Gastrocnemius medialis (tissue), 4 donors: ENCODE results near the gene IBTK. TPM values are rescaled to one million over a fixed set of nuclear protein-coding genes. Genes with fewer than 3 reads are reported as not detected.

ENCODE experiments used
- ATAC-seq, 2 donors: fragments of 150-250 bp; one replicate each; pipeline ENCODE4 v1.9.1; 2016
- DNase-seq, 2 donors: peaks; one replicate each; pipeline ENCODE4 v3.0.0-alpha.2; 2019
- H3K27ac ChIP-seq, 4 donors: fragments of 200-600 bp; sonication (generic); 1 replicate in 1 of 4; 2 replicates in 3 of 4; pipeline ENCODE4 v1.5.1; 2016 to 2018; ENCODE audit warnings: mild to moderate bottlenecking in 2 of 4, moderate library complexity in 1 of 4
- H3K27me3 ChIP-seq, 3 donors: fragments of 200-600 bp; sonication (generic) in 2 of 3; 1 replicate in 1 of 3; 2 replicates in 2 of 3; pipeline versions ENCODE4 v1.5.1 to v1.6.0; 2016 to 2019; ENCODE audit warnings: mild to moderate bottlenecking in 1 of 3, moderate library complexity in 1 of 3
- H3K36me3 ChIP-seq, 2 donors: fragments of 200-600 bp; sonication (generic) in 1 of 2; one replicate each; pipeline ENCODE4 v1.5.1; 2017 to 2018
- H3K4me1 ChIP-seq, 2 donors: fragments of 200-600 bp; sonication (generic) in 1 of 2; one replicate each; pipeline ENCODE4 v1.5.1; 2016 to 2017; ENCODE audit warnings: mild to moderate bottlenecking in 2 of 2
- H3K4me3 ChIP-seq, 4 donors: fragments of 200-600 bp; sonication (generic) in 3 of 4; 1 replicate in 1 of 4; 2 replicates in 3 of 4; pipeline ENCODE4 v1.5.1; 2016 to 2019; ENCODE audit warnings: mild to moderate bottlenecking in 2 of 4
- H3K9me3 ChIP-seq, 3 donors: fragments of 200-600 bp; sonication (generic) in 2 of 3; 1 replicate in 1 of 3; 2 replicates in 2 of 3; pipeline ENCODE4 v1.5.1; 2016 to 2019
- POLR2A ChIP-seq, 2 donors: fragments of 450-650 bp; IDR thresholded peaks; one replicate each; pipeline ENCODE4 v1.6.1; 2017; ENCODE audit warnings: antibody characterized with exemption in 2 of 2, mild to moderate bottlenecking in 2 of 2, moderate library complexity in 2 of 2
- in situ Hi-C, 4 donors: fragments of 200-750 bp; cut with MboI; loops; one replicate each; pipeline versions ENCODE4 v1.15.0 to v1.8.0; 2017; ENCODE audit warnings: low sequenced_read_pairs in 4 of 4
- intact Hi-C: fragments of 100-400 bp; cut with DNase I; formaldehyde crosslinking; loops from one replicate; pipeline ENCODE4 v1.15.1; 2023; ENCODE audit warnings: low total_unique reads
- total RNA-seq, 4 donors: library from RNA; depleted of rRNA; stranded (reverse); fragments of >200 nt; gene quantifications; one replicate each; pipeline versions ENCODE4 v1.1.0 to v1.2.3, GENCODE V29; 2016
- TF ChIP-seq, protein P1 (sequence below), 5 experiments: fragments of 450-650 bp in 3 of 5; fragments of 200-600 bp in 2 of 5; sonication (generic) in 2 of 5; IDR thresholded peaks in 4 of 5; conservative IDR thresholded peaks in 1 of 5; 1 replicate in 4 of 5; 2 replicates in 1 of 5; pipeline ENCODE4 v1.5.1; 2016 to 2019; ENCODE audit warnings: antibody characterized with exemption in 5 of 5, mild to moderate bottlenecking in 3 of 5, moderate library complexity in 3 of 5

IBTK gene
- total RNA-seq, 4 donors from 2014 or later = 26.2 to 31.7 (median 29.5) TPM

DNA sequence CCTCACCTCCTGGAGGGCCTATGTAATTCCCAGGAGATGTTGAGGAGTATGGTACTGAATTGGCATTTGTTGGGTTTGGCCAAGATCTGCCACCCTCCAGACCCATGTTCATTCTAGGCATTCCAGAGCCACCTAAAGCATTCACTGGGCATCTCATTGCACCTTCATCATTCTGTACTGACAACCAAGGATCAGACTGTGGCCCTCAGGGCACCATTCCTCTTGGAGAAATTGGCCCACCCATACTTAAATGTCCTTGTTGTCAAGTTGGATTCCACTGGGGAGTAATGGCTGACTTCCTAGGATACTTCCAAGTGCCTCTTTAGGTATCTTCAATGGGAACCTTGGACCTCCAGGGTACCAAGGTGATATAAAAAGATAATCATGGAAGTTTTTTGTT, 16.8 kb upstream of the IBTK start:
- Histone ChIP-seq H3K4me3 (no peak overlapping the region), H3K4me1 (no peaks in the 10 kb centered on the region), H3K27me3 (no peaks in the 10 kb centered on the region), H3K27ac (no peak overlapping the region), H3K36me3 (no peaks in the 10 kb centered on the region), H3K9me3 (no peaks in the 10 kb centered on the region)
- intact Hi-C loops (no loop called here), in situ Hi-C loops (no loop called here)
- TF ChIP-seq, protein P1, sequence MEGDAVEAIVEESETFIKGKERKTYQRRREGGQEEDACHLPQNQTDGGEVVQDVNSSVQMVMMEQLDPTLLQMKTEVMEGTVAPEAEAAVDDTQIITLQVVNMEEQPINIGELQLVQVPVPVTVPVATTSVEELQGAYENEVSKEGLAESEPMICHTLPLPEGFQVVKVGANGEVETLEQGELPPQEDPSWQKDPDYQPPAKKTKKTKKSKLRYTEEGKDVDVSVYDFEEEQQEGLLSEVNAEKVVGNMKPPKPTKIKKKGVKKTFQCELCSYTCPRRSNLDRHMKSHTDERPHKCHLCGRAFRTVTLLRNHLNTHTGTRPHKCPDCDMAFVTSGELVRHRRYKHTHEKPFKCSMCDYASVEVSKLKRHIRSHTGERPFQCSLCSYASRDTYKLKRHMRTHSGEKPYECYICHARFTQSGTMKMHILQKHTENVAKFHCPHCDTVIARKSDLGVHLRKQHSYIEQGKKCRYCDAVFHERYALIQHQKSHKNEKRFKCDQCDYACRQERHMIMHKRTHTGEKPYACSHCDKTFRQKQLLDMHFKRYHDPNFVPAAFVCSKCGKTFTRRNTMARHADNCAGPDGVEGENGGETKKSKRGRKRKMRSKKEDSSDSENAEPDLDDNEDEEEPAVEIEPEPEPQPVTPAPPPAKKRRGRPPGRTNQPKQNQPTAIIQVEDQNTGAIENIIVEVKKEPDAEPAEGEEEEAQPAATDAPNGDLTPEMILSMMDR (IDR thresholded peaks at IDR 0.05 in 4 of 5, conservative IDR thresholded peaks at IDR 0.05 in 1 of 5) = no peak
- no peak for TF ChIP-seq POLR2A (IDR thresholded peaks at IDR 0.05)
- DNase-seq = no peak
- no peak for ATAC-seq

DNA sequence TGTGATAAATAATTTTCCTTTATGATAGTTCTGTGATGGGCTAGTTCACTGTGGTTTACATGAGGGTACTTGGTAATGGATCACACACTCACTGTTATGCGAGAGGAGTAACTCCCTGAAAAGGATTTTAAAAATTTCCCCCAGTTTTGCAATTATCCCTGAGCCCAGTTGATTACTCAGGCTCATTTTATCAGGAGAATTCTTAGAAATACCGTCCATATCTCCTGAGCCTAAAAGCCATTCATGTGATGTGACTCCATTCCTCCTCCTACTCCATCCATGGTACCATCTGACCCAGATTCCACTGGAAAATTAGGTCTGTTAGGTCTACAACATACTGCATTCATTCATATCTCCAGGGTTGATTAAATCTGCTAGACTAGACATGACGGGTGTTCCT, 16.4 kb upstream of the IBTK start:
- in situ Hi-C loops = no loop called here

DNA sequence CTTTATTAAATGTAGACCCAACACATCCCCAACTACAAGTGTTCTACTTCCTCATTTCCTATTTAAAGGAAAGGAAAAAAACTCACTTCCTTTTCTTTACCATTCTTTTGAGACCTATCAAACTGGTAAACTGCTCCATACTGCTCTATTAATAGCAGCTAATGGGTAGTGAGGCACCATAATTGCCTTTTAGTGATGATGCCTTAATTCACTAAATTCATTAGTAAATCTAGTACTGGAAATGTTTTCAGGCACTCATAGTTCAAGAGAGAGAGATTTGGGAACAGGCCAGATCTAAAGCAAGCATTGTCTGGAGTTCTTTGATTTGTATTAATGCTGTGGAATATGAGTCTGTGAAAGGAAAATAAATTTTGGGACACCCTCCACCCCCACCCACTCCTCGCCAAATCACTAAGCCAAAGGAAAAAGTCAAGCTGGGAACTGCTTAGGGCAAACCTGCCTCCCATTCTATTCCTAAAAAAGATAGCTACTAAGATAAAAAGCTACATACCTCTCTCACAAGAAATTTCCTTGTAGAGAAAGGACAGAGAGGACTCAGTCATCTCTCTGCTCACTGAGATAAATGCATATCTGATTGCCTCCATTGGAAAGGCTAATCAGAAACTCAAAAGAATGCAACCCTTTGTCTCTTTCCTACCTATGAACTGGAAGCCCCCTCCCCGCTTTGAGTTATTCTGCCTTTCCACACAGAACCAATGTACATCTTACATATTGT, 13.6 kb upstream of the IBTK start:
- ATAC-seq (no peak), DNase-seq (no peak)
- TF ChIP-seq, protein P1 (IDR thresholded peaks at IDR 0.05 in 4 of 5, conservative IDR thresholded peaks at IDR 0.05 in 1 of 5) = no peak
- no peak for TF ChIP-seq POLR2A (IDR thresholded peaks at IDR 0.05)
- H3K4me3 ChIP-seq = no peak overlapping the region
- H3K4me1 ChIP-seq = no peaks in the 10 kb centered on the region
- H3K27ac ChIP-seq = no peak overlapping the region
- no peaks in the 10 kb centered on the region for H3K36me3 ChIP-seq
- in situ Hi-C loops (no loop called here), intact Hi-C loops (no loop called here)
- H3K9me3 ChIP-seq = no peaks in the 10 kb centered on the region
- H3K27me3 ChIP-seq = no peaks in the 10 kb centered on the region

More for the DNA sequence above, 16.4 kb upstream of the IBTK start:
- H3K27me3 ChIP-seq = no peaks in the 10 kb centered on the region
- intact Hi-C loops = no loop called here
- no peaks in the 10 kb centered on the region for H3K4me1 ChIP-seq
- no peaks in the 10 kb centered on the region for H3K36me3 ChIP-seq
- no peak for TF ChIP-seq POLR2A (IDR thresholded peaks at IDR 0.05)
- TF ChIP-seq, protein P1 (IDR thresholded peaks at IDR 0.05 in 4 of 5, conservative IDR thresholded peaks at IDR 0.05 in 1 of 5) = no peak
- no peak overlapping the region for H3K4me3 ChIP-seq
- no peak overlapping the region for H3K27ac ChIP-seq
- ATAC-seq = no peak
- H3K9me3 ChIP-seq = no peaks in the 10 kb centered on the region
- DNase-seq = no peak

DNA sequence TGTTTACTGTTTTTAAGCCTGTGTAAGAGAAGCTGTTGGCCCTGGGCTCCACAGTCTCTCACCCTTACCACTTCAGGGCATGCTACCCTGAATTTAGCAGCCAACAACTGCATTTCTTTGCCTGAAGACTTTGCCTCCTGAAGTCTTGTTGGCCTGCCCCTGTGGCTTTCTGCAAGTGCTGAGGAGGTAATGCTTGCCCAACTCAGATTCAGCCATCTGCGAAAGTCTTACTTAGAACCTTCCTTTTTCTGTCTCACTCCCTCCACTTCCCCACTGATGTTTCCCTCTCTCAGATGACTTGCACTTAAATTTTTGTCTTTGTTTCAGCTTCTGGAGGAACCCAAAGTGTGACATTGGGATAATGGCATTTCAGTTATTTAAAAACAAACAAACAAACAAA, 11.8 kb upstream of the IBTK start:
- ATAC-seq = no peak
- intact Hi-C loops = no loop called here

More for the DNA sequence above, 11.8 kb upstream of the IBTK start:
- Histone ChIP-seq H3K4me3 (no peak overlapping the region), H3K27me3 (no peaks in the 10 kb centered on the region), H3K36me3 (no peaks in the 10 kb centered on the region), H3K9me3 (no peaks in the 10 kb centered on the region), H3K4me1 (no peaks in the 10 kb centered on the region), H3K27ac (no peak overlapping the region)
- in situ Hi-C loops = no loop called here
- no peak for DNase-seq
- TF ChIP-seq, protein P1 (IDR thresholded peaks at IDR 0.05 in 4 of 5, conservative IDR thresholded peaks at IDR 0.05 in 1 of 5) = no peak
- no peak for TF ChIP-seq POLR2A (IDR thresholded peaks at IDR 0.05)
